SK-N-SH treated with all-trans-retinoic acid at 6 μM for 48 hours (cell line): ENCODE data around the gene PRKG1.

Source experiments
- ATAC-seq: fragments of 200-7000 bp; cut with Tn5 transposase; 3 replicates; pipeline ENCODE4 v1.9.1; 2020; ENCODE audit warnings: mild to moderate bottlenecking, moderate library complexity
- ARNTL ChIP-seq: fragments of 450-650 bp; formaldehyde crosslinking; IDR thresholded peaks from 2 replicates; pipeline ENCODE4 v1.5.0; 2020; ENCODE audit warnings: low read depth, mild to moderate bottlenecking, moderate library complexity, borderline replicate concordance
- CREB5 ChIP-seq: fragments of 250-450 bp; sonication (Bioruptor Pico); IDR thresholded peaks from 2 replicates; pipeline ENCODE4 v1.5.1; 2020; ENCODE audit warnings: low read depth, mild to moderate bottlenecking, moderate library complexity
- CSDC2 ChIP-seq: fragments of 250-450 bp; sonication (Bioruptor Pico); IDR thresholded peaks from 2 replicates; pipeline ENCODE4 v1.5.0; 2020; ENCODE audit warnings: mild to moderate bottlenecking, moderate library complexity
- CSRNP3 ChIP-seq: fragments of 250-450 bp; sonication (Bioruptor Pico); IDR thresholded peaks from 2 replicates; pipeline ENCODE4 v1.5.1; 2021; ENCODE audit warnings: mild to moderate bottlenecking, moderate library complexity
- ESRRG ChIP-seq: fragments of 250-450 bp; sonication (Bioruptor Pico); IDR thresholded peaks from 2 replicates; pipeline ENCODE4 v1.6.1; 2021; ENCODE audit warnings: mild to moderate bottlenecking
- GLIS3 ChIP-seq: fragments of 250-450 bp; sonication (Bioruptor Pico); IDR thresholded peaks from 2 replicates; pipeline ENCODE4 v1.5.0; 2020; ENCODE audit warnings: mild to moderate bottlenecking, moderate library complexity
- ISL1 ChIP-seq: fragments of 250-450 bp; sonication (Bioruptor Pico); IDR thresholded peaks from 2 replicates; pipeline ENCODE4 v2.1.2; 2022; ENCODE audit warnings: mild to moderate bottlenecking, moderate library complexity
- OSR1 ChIP-seq: fragments of 250-450 bp; sonication (Bioruptor Pico); IDR thresholded peaks from 2 replicates; pipeline ENCODE4 v1.8.0; 2022; ENCODE audit warnings: moderate library complexity, mild to moderate bottlenecking, inconsistent platforms
- PATZ1 ChIP-seq: fragments of 250-450 bp; sonication (Bioruptor Pico); IDR thresholded peaks from 2 replicates; pipeline ENCODE4 v1.8.0; 2020; ENCODE audit warnings: mild to moderate bottlenecking, moderate library complexity, borderline replicate concordance
- POU6F1 ChIP-seq: fragments of 250-450 bp; sonication (Bioruptor Pico); IDR thresholded peaks from 2 replicates; pipeline ENCODE4 v1.8.0; 2021; ENCODE audit warnings: low read depth, mild to moderate bottlenecking, moderate library complexity, borderline replicate concordance
- PPARA ChIP-seq: fragments of 250-450 bp; sonication (Bioruptor Pico); IDR thresholded peaks from 2 replicates; pipeline ENCODE4 v1.5.0; 2020; ENCODE audit warnings: mild to moderate bottlenecking, borderline replicate concordance
- RARB ChIP-seq: fragments of 250-450 bp; sonication (Bioruptor Pico); IDR thresholded peaks from 2 replicates; pipeline ENCODE4 v1.8.0; 2021; ENCODE audit warnings: mild to moderate bottlenecking, moderate library complexity
- SNAI2 ChIP-seq: fragments of 250-450 bp; sonication (Bioruptor Pico); IDR thresholded peaks from 2 replicates; pipeline ENCODE4 v1.5.0; 2020; ENCODE audit warnings: mild to moderate bottlenecking, moderate library complexity
- TCF4 ChIP-seq: fragments of 250-450 bp; sonication (Bioruptor Pico); IDR thresholded peaks from 2 replicates; pipeline ENCODE4 v1.8.0; 2021; ENCODE audit warnings: mild to moderate bottlenecking, moderate library complexity, borderline replicate concordance
- TOX ChIP-seq: fragments of 250-450 bp; sonication (Bioruptor Pico); IDR thresholded peaks from 2 replicates; pipeline ENCODE4 v1.8.0; 2021; ENCODE audit warnings: mild to moderate bottlenecking, moderate library complexity, borderline replicate concordance
- ZC3H10 ChIP-seq: fragments of 250-450 bp; sonication (Bioruptor Pico); IDR thresholded peaks from 2 replicates; pipeline ENCODE4 v1.5.1; 2021; ENCODE audit warnings: mild to moderate bottlenecking, moderate library complexity
- ZFP30 ChIP-seq: fragments of 450-650 bp; formaldehyde crosslinking; IDR thresholded peaks from 2 replicates; pipeline ENCODE4 v1.5.0; 2022; ENCODE audit warnings: mild to moderate bottlenecking, moderate library complexity
- ZNF565 ChIP-seq: fragments of 450-650 bp; formaldehyde crosslinking; conservative IDR thresholded peaks from 2 replicates; pipeline ENCODE4 v1.5.0; 2020; ENCODE audit warnings: low read depth, mild to moderate bottlenecking, moderate library complexity
- ZNF70 ChIP-seq: fragments of 450-650 bp; formaldehyde crosslinking; IDR thresholded peaks from 2 replicates; pipeline ENCODE4 v1.5.0; 2020; ENCODE audit warnings: mild to moderate bottlenecking, moderate library complexity
- ZNF8 ChIP-seq: fragments of 450-650 bp; formaldehyde crosslinking; IDR thresholded peaks from 2 replicates; pipeline ENCODE4 v1.5.0; 2020; ENCODE audit warnings: mild to moderate bottlenecking, moderate library complexity

The PRKG1 gene

GRCh38 chr10:51311228-51311627, 236.9 kb downstream of the PRKG1 start (continued):
- TF ChIP-seq ZFP30 (CRISPR knock-in tag) (no peak), TOX (CRISPR knock-in tag) (no peak), ZC3H10 (CRISPR knock-in tag) (no peak), OSR1 (CRISPR knock-in tag) (no peak), RARB (CRISPR knock-in tag) (no peak), POU6F1 (CRISPR knock-in tag) (no peak), ESRRG (CRISPR knock-in tag) (no peak), SNAI2 (no peak), CSRNP3 (CRISPR knock-in tag) (no peak), ARNTL (CRISPR knock-in tag) (no peak), ZNF565 (no peak), ZNF70 (no peak), TCF4 (CRISPR knock-in tag) (no peak)

GRCh38 chr10:51312817-51313216, 238.5 kb downstream of the PRKG1 start:
- TF ChIP-seq ISL1 = peak; percentile 84
- TF ChIP-seq TCF4 (CRISPR knock-in tag) = no peak
- peak; percentile 84 for TF ChIP-seq CREB5 (CRISPR knock-in tag)
- TF ChIP-seq ZC3H10 (CRISPR knock-in tag) = no peak
- no peak for TF ChIP-seq PATZ1
- ATAC-seq = no peak

- ATAC-seq = no peak
- no peak for TF ChIP-seq ZFP30 (CRISPR knock-in tag)
Observed at GRCh38 chr10:51313251-51313650, 239.0 kb downstream of the PRKG1 start.

GRCh38 chr10:51313773-51314478, 239.6 kb downstream of the PRKG1 start:
- TF ChIP-seq ISL1 (peak; percentile 61), POU6F1 (CRISPR knock-in tag) (no peak)
- TF ChIP-seq, all 23 proteins: peak for 1
- peak; percentile 86 for ATAC-seq

- peak; percentile 69 for ATAC-seq
- no peak for TF ChIP-seq GLIS3 (CRISPR knock-in tag)
- TF ChIP-seq ZNF565 = no peak
- TF ChIP-seq CSRNP3 (CRISPR knock-in tag) = no peak
- no peak for TF ChIP-seq ESRRG (CRISPR knock-in tag)
- no peak for TF ChIP-seq ZNF8
- no peak for TF ChIP-seq PPARA
- no peak for TF ChIP-seq CSDC2 (CRISPR knock-in tag)
Observed at GRCh38 chr10:51314481-51314880, 240.2 kb downstream of the PRKG1 start.
